Liver (tissue), 9 donors: ENCODE data around the gene DHX57. TPM values are rescaled to one million over a fixed set of nuclear protein-coding genes. Genes with fewer than 3 reads are reported as not detected.

Experiments used
- DNase-seq: peaks from one replicate; pipeline ENCODE4 v3.0.0-alpha.2; 2017; ENCODE audit warnings: low spot score
- H3K27ac ChIP-seq, 2 donors: one replicate each; pipeline ENCODE4 v1.7.0; 2013; ENCODE audit warnings: inconsistent platforms in 2 of 2, low read length in 2 of 2, control low read depth in 1 of 2, low read depth in 1 of 2, mild to moderate bottlenecking in 1 of 2
- H3K27me3 ChIP-seq, 4 donors: one replicate each; pipeline versions ENCODE4 v1.6.1 to v1.7.0; 2013; ENCODE audit warnings: low read length in 3 of 4, inconsistent platforms in 1 of 4, mild to moderate bottlenecking in 1 of 4, moderate library complexity in 1 of 4; ENCODE audit not compliant: control insufficient read depth in 4 of 4, insufficient read depth in 4 of 4
- H3K36me3 ChIP-seq, 4 donors: one replicate each; pipeline versions ENCODE4 v1.6.1 to v1.7.0; 2013; ENCODE audit warnings: low read length in 3 of 4, mild to moderate bottlenecking in 3 of 4, low read depth in 1 of 4, moderate library complexity in 1 of 4; ENCODE audit not compliant: control insufficient read depth in 4 of 4, insufficient read depth in 3 of 4
- H3K4me1 ChIP-seq, 4 donors: one replicate each; pipeline versions ENCODE4 v1.6.1 to v1.7.0; 2013; ENCODE audit warnings: low read length in 3 of 4, mild to moderate bottlenecking in 3 of 4, moderate library complexity in 1 of 4; ENCODE audit not compliant: control insufficient read depth in 4 of 4, insufficient read depth in 4 of 4
- H3K4me3 ChIP-seq, 3 donors: one replicate each; pipeline versions ENCODE4 v1.6.1 to v1.7.0; 2013; ENCODE audit warnings: low read length in 3 of 3, control low read depth in 1 of 3, low read depth in 1 of 3, mild to moderate bottlenecking in 1 of 3
- H3K9ac ChIP-seq, 2 donors: one replicate each; pipeline ENCODE4 v1.7.0; 2013; ENCODE audit warnings: low read length in 2 of 2, mild to moderate bottlenecking in 2 of 2, moderate library complexity in 2 of 2, control low read depth in 1 of 2, low read depth in 1 of 2
- H3K9me3 ChIP-seq, 4 donors: one replicate each; pipeline versions ENCODE4 v1.6.1 to v1.7.0; 2013; ENCODE audit warnings: low read length in 3 of 4; ENCODE audit not compliant: control insufficient read depth in 4 of 4
- ATF3 ChIP-seq: IDR thresholded peaks from 2 replicates; pipeline ENCODE4 v1.6.1; 2016; ENCODE audit warnings: antibody characterized with exemption
- CTCF ChIP-seq: fragments of 150-350 bp; IDR thresholded peaks from 2 replicates; pipeline ENCODE4 v1.5.1; 2017; ENCODE audit warnings: improper control_type of control experiment, low read depth, low read length; ENCODE audit not compliant: missing input control
- EGR1 ChIP-seq, 2 donors: IDR thresholded peaks; 2 replicates each; pipeline ENCODE4 v1.6.1; 2016 to 2018; ENCODE audit warnings: antibody characterized with exemption in 2 of 2, low read depth in 2 of 2
- FOXA1 ChIP-seq: IDR thresholded peaks from 2 replicates; pipeline ENCODE4 v1.6.1; 2016; ENCODE audit warnings: antibody characterized with exemption
- FOXA2 ChIP-seq: IDR thresholded peaks from 2 replicates; pipeline ENCODE4 v1.6.1; 2016; ENCODE audit warnings: antibody characterized with exemption
- GABPA ChIP-seq, 2 donors: IDR thresholded peaks in 1 of 2; conservative IDR thresholded peaks in 1 of 2; 2 replicates each; pipeline ENCODE4 v1.6.1; 2016; ENCODE audit warnings: antibody characterized with exemption in 2 of 2, mild to moderate bottlenecking in 1 of 2, moderate library complexity in 1 of 2
- HNF4A ChIP-seq, 2 donors: conservative IDR thresholded peaks; 2 replicates each; pipeline ENCODE4 v1.6.1; 2016; ENCODE audit warnings: antibody characterized with exemption in 2 of 2, mild to moderate bottlenecking in 2 of 2
- HNF4G ChIP-seq: IDR thresholded peaks from 2 replicates; pipeline ENCODE4 v1.6.1; 2016; ENCODE audit warnings: antibody characterized with exemption
- JUND ChIP-seq, 2 donors: IDR thresholded peaks; 2 replicates each; pipeline ENCODE4 v1.6.1; 2016; ENCODE audit warnings: antibody characterized with exemption in 2 of 2
- MAX ChIP-seq: IDR thresholded peaks from 2 replicates; pipeline ENCODE4 v1.6.1; 2016; ENCODE audit warnings: antibody characterized with exemption
- NR2F2 ChIP-seq: IDR thresholded peaks from 2 replicates; pipeline ENCODE4 v1.6.1; 2016; ENCODE audit warnings: antibody characterized with exemption
- RAD21 ChIP-seq, 2 donors: IDR thresholded peaks; 2 replicates each; pipeline ENCODE4 v1.6.1; 2016; ENCODE audit warnings: antibody characterized with exemption in 2 of 2, mild to moderate bottlenecking in 2 of 2
- REST ChIP-seq: IDR thresholded peaks from 2 replicates; pipeline ENCODE4 v1.6.1; 2016; ENCODE audit warnings: antibody characterized with exemption, mild to moderate bottlenecking
- RXRA ChIP-seq, 2 donors: IDR thresholded peaks; 2 replicates each; pipeline ENCODE4 v1.6.1; 2017 to 2018; ENCODE audit warnings: antibody characterized with exemption in 2 of 2, mild to moderate bottlenecking in 1 of 2
- SP1 ChIP-seq: IDR thresholded peaks from 2 replicates; pipeline ENCODE4 v1.6.1; 2018; ENCODE audit warnings: antibody characterized with exemption, mild to moderate bottlenecking
- TAF1 ChIP-seq: conservative IDR thresholded peaks from 2 replicates; pipeline ENCODE4 v1.6.1; 2016; ENCODE audit warnings: antibody characterized with exemption, mild to moderate bottlenecking
- YY1 ChIP-seq: IDR thresholded peaks from 2 replicates; pipeline ENCODE4 v1.6.1; 2016; ENCODE audit warnings: antibody characterized with exemption, mild to moderate bottlenecking
- ZBTB33 ChIP-seq: IDR thresholded peaks from 2 replicates; pipeline ENCODE4 v1.6.1; 2016; ENCODE audit warnings: antibody characterized with exemption
- WGBS: extraction: QIAGEN DNeasy Blood & Tissue Kit; methylation state at CpG from one replicate; pipeline ENCODE4 v1.1.7; 2013; 5-methylcytosine and 5-hydroxymethylcytosine counted together
- polyA plus RNA-seq, 2 donors: library from polyadenylated mRNA; stranded (reverse) in 1 of 2; unstranded in 1 of 2; fragments of 200-250 nt in 1 of 2; fragments of >200 nt in 1 of 2; fragmentation: Nextera tagmentation in 1 of 2; extraction: Ambion mirVana in 1 of 2; gene quantifications; one replicate each; pipeline versions ENCODE4 v1.2.1 to v1.2.3, GENCODE V29; 2013 to 2015
- total RNA-seq, 2 donors: library from RNA; depleted of rRNA; stranded (reverse); fragments of >200 nt; gene quantifications; one replicate each; pipeline ENCODE4 v1.2.3, GENCODE V29; 2014
- donor health status: healthy.
- donor health status: healthy.
- donor health status: healthy.
- donor health status: healthy.
- donor health status: healthy.

Gene DHX57
- total and polyA plus RNA-seq, 4 donors: 2.8 to 8.7 (median 5.4) TPM

GRCh38 chr2:38892819-38893218 lies 17.1 kb upstream of the DHX57 start (continued):
- TF ChIP-seq FOXA1: no peak
- TF ChIP-seq RAD21 (IDR thresholded peaks at IDR 0.05): no peak
- TF ChIP-seq TAF1: no peak

- WGBS: 89% methylated on average over 3 of the region's 3 CpGs
- Histone ChIP-seq H3K4me3 (no peak within 1 kb of the TSS), H3K27me3 (no peaks in the 10 kb centered on the region), H3K9me3 (no peaks in the 10 kb centered on the region), H3K27ac (no peak within 1 kb of the TSS), H3K4me1 (no peaks in the 10 kb centered on the region), H3K9ac (no peak within 1 kb of the TSS), H3K36me3 (no peaks in the 10 kb centered on the region)
- no peak for DNase-seq
- TF ChIP-seq NR2F2: no peak
- TF ChIP-seq FOXA1: no peak
- TF ChIP-seq CTCF: no peak
- TF ChIP-seq JUND (IDR thresholded peaks at IDR 0.05): no peak
- no peak for TF ChIP-seq MAX
- no peak for TF ChIP-seq EGR1 (IDR thresholded peaks at IDR 0.05; ENCODE audit: low read depth in 2 of 2)
- TF ChIP-seq RXRA (IDR thresholded peaks at IDR 0.05): no peak
- TF ChIP-seq HNF4A (conservative IDR thresholded peaks at IDR 0.05): no peak
- TF ChIP-seq ZBTB33: no peak
- no peak for TF ChIP-seq ATF3
- no peak for TF ChIP-seq REST
- TF ChIP-seq SP1: no peak
- no peak for TF ChIP-seq GABPA (IDR thresholded peaks at IDR 0.05 in 1 of 2, conservative IDR thresholded peaks at IDR 0.05 in 1 of 2)
- TF ChIP-seq RAD21 (IDR thresholded peaks at IDR 0.05): no peak
- TF ChIP-seq TAF1: no peak
- no peak for TF ChIP-seq HNF4G
- TF ChIP-seq FOXA2: no peak
- TF ChIP-seq YY1: no peak
Measured at GRCh38 chr2:38889575-38889974, 13.8 kb upstream of the DHX57 start, which contains the start of gene ARHGEF33. ARHGEF33 (plus strand) TSS chr2:38889875; CDS start chr2:38919448, 29,573 bp downstream.
